Prostate gland (tissue), 1 donor: ENCODE results near the gene FRRS1L.

Experiments used
- POLR2A ChIP-seq: fragments of 450-650 bp; IDR thresholded peaks from one replicate; pipeline ENCODE4 v1.6.1; 2016; ENCODE audit warnings: antibody characterized with exemption, mild to moderate bottlenecking
- POLR2AphosphoS5 ChIP-seq: sonication (generic); formaldehyde crosslinking; IDR thresholded peaks from one replicate; pipeline ENCODE4 v1.6.1; 2017; ENCODE audit warnings: antibody characterized with exemption

DNA sequence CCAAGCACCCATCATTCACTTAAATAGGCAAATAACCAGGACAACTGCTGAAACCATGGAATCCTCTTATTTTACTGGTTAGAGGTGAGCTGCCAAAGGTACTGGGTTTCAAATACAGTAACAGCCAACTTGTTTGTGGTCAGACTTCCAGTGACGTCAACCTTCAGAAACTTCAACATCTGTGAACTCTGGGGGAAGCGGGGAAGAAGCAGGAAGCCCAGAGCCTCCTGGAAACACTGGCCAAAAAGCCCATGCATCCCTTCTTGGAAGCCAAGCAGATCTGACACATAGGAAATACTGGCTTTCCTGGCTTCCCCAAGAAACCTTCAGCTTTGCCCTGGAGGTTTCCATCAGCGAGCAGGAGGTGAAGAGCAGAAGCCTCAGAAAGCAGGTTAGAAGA is 4.9 kb upstream of the FRRS1L start:
- TF ChIP-seq POLR2A (no peak), POLR2AphosphoS5 (no peak)
